CD4-positive, alpha-beta T cell treated with Interferon gamma for 1 hour (primary cell): ENCODE measurements around the gene MTERF1.
"Not testable (repeated sequence)": the region's sequence is repeated elsewhere in the genome, so short reads cannot be mapped to it uniquely, and the experiment has no call there.

Experiments
- DNase-seq: peaks from one replicate; pipeline ENCODE4 v3.0.0-alpha.2; 2020

The MTERF1 gene

DNA sequence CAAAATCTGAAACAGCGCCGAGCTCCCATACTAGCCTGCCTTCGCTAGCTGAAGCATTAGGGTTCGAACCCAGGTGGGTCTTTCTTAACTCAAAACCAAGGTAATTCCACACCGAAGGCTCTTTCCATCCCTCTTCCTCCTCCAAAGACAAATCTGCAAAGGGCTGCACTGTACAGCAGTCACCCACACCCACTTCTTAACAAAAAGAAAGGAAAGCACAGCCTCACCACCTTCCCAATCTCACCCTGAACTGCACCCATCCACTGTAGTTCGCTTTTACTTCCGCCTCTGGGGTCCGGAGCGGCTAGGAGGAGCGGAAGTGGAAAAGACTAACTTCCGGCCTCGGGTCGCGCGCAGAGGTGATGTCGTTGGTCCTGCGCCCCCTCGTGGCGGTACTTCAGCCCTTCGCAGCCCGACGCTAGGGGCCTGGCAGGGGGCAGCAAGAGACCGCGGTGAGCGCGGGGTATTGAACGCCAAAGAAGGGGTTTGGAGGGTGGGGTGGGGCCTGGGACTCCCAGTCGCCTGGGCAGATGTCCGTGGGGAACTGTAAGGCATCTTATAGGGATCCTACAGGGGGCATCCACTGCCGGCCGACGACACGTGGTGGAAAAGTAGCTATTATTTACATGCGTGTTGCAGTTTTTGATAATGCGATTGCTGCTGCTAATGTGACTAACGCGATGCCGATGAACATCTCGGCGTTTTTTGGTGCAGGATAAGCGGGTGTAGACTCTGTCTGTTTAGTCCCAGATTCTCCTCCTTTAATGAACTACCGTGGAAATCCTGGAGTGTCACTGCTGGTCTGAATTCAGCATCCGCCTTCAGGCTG is at the start of gene MTERF1:
Gene MTERF1 (minus strand): TSS at position 290 of the 829 bp plus-strand sequence. CDS start 619 bp downstream, outside the sequence.
- peak; percentile 87 for DNase-seq

- DNase-seq, result no peak
Measured at GRCh38 chr7:91929463-91929862, 49.0 kb upstream of the MTERF1 start.

- no peak for DNase-seq
Measured at GRCh38 chr7:91927912-91928311, 47.4 kb upstream of the MTERF1 start.

DNA sequence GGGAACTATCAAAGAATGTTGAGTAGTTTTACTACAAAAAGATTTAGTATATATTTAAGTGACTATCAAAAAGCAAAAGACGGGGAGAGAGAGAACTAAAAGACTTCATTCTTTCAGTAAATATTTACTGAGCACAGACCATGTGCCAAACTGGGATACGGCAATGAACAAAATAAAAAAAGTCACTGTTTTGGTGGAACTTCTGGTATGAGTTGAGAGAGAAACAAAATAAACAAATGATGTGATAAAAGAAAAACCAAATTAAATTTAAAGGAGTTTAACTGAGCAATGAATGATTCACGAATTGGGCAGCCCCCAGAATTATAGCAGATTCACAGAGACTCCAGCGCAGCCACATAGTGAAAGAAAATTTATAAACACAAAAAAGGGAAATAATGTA is 42.4 kb upstream of the MTERF1 start:
- DNase-seq, result no peak

DNA sequence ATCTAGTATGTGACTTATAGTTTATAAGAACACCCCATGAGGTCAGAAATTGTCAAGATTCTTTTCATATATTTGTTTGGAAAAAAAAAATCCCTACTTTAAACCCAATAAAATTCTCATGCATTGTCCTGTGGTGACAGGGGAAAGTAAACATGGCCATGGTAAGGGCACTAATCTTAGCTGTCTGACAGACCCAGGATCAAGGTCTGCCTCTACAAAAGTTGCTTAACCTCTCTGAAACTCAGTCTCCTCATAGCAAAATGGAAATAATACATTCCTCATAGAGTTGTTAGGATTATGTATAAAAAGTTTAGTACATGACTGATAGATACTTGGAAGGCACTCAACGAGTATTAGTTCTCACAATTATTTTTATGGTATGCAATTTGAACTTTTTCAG is 37.9 kb upstream of the MTERF1 start:
- DNase-seq, result no peak

GRCh38 chr7:91916051-91916440 is 35.5 kb upstream of the MTERF1 start:
- no peak for DNase-seq

GRCh38 chr7:91915401-91916050 is 35.0 kb upstream of the MTERF1 start:
- no peak for DNase-seq

DNA sequence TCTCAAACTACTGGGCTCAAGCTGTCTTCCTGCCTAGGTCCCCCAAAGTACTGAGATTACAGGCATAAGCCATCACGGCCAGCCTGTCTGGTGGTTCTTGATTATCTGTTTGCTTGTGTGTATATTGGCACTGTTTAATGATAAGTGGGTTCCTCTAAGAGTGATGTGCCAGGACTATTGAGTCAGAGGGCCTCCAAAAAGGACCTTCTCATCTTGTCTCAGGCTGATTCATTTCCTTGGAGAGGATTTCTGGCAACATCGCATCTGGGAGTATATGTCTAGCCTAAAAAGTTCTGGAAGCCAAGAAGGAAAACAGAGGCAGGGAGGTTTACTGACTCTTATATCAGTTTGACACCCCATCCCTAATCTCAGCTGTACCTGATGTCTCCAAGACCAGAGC is 33.1 kb upstream of the MTERF1 start:
- no peak for DNase-seq

GRCh38 chr7:91912494-91912893 is 32.0 kb upstream of the MTERF1 start:
- DNase-seq, result no peak

GRCh38 chr7:91911121-91911520 is 30.6 kb upstream of the MTERF1 start:
- no peak for DNase-seq

DNA sequence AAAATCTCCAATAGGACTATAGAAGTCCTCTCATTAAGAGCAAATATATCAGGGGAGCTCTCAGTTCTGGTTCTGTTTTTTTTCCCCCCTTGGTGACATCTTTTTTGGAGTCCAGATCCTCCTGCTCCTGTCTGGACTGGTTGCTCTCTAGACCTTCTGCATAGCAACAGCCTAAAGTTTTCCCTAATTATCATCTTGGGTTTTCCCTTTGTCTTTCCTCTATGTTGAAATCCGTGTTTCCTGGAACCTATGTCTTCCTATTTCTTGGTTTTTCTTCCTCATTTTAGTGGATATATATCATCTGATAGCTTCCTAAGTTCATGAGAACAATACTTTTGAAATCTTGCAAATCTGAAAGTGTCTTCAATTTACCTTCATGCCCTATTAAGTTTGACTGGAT is 29.7 kb upstream of the MTERF1 start:
- no peak for DNase-seq

DNA sequence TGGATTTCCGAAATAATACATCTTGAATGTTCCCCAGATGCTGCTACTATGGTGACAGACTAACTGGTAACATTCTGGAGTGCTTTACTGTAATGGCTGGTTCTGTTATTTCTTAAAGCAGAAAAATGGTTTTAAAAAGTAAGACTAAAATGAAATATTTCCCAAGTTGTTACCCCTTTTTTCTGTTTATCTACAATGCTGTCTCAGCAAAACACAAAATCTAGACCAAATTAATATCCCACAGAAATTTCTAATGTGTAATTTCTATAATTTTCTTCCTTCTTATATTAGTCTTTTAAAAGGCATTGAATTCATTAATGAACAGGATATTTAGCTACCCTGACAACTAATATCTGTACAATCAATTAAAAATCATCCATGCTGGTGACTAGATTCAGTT is 19.1 kb upstream of the MTERF1 start:
- DNase-seq, result no peak

DNA sequence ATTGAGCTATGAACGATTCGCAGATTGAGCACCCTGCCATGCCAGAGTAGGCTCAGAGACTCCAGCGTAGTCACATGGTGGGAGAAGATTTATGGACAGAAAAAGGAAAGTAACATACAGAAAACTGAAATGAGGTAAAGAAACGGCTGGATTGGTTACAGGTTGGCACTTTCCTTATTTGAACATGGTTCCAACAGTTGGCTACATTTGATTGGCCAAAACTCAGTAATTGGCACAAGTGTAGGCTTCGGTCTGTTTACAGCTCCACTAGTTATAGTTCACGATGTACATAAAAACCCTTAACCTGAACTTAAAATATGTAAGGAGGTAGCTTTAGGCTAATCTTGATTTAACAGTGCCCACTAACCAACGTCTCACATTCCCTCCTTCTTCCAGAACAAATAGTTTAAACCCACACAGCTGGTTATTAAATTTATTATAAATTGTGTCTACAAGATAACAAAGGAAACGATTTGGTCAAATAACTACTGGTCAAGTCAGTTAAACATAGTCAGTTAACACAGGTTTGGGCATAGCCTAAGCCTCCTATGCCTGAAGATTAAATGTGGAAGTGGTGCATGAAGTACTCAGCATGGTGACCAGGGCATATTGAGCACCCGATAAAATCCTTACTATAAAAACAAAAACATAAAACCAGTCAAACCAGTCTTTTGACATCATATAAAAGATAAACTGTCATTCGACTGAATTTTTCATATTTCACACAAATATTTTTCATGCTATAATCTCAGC is 17.9 kb upstream of the MTERF1 start:
- no peak for DNase-seq

DNA sequence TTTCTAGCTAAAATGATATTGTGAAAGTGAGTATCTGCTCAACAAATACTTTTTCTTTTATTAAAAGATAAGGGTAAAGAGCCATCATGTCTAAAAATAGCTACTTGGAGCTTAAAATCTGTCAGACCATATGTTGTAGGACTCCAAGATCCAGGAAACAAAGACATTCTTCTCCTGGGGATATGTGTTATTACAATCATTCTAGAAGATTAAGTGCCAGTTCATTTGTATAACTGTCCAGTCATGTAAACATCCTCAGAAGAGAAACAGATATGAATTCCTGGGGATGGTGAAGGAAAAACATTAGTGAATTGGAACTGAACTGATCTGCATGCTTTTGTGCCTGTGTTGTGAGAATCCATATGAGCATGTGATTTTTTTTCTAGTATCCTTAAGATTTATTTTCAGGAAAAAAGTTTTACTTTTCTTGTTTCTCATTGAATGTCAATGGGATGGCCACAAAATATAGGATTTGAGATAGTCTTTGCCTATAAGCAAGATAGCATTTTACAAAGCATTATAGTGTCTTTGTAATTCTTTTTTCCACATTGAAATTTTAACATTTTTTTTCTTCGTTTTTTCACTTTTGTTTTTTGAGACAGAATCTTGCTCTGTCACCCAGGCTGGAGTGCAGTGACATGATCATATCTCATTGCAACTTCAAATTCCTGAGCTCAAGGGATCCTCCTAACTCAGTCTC is 14.4 kb upstream of the MTERF1 start:
- no peak for DNase-seq

GRCh38 chr7:91893699-91894098 is 13.2 kb upstream of the MTERF1 start:
- DNase-seq, result not testable (repeated sequence)

GRCh38 chr7:91892821-91893340 is 12.4 kb upstream of the MTERF1 start:
- DNase-seq, result no peak

- DNase-seq, result no peak
Measured at GRCh38 chr7:91892099-91892705, 11.7 kb upstream of the MTERF1 start.

DNA sequence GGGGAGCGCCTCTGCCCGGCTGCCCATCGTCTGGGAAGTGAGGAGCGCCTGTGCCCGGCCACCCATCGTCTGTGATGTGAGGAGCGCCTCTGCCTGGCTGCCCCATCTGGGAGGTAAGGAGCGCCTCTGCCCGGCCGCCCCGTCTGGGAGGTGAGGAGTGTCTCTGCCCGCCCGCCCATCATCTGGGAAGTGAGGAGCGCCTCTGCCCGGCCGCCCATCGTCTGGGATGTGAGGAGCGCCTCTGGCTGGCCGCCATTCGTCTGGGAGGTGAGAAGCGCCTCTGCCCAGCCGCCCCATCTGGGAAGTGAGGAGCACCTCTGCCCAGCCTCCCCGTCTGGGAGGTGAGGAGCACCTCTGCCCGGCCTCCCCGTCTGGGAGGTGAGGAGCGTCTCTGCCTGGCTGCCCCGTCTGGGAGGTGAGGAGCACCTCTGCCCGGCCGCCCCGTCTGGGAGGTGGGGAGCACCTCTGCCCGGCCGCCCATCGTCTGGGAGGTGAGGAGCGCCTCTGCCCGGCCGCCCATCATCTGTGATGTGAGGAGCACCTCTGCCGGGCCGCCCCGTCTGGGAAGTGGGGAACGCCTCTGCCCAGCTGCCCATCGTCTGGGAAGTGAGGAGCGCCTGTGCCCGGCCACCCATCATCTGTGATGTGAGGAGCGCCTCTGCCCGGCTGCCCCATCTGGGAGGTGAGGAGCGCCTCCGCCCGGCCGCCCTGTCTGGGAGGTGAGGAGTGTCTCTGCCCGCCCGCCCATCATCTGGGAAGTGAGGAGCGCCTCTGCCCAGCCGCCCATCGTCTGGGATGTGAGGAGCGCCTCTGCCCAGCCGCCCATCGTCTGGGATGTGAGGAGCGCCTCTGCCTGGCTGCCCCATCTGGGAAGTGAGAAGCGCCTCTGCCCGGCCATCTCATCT is 8.0 kb upstream of the MTERF1 start:
- DNase-seq, result not testable (repeated sequence)

DNA sequence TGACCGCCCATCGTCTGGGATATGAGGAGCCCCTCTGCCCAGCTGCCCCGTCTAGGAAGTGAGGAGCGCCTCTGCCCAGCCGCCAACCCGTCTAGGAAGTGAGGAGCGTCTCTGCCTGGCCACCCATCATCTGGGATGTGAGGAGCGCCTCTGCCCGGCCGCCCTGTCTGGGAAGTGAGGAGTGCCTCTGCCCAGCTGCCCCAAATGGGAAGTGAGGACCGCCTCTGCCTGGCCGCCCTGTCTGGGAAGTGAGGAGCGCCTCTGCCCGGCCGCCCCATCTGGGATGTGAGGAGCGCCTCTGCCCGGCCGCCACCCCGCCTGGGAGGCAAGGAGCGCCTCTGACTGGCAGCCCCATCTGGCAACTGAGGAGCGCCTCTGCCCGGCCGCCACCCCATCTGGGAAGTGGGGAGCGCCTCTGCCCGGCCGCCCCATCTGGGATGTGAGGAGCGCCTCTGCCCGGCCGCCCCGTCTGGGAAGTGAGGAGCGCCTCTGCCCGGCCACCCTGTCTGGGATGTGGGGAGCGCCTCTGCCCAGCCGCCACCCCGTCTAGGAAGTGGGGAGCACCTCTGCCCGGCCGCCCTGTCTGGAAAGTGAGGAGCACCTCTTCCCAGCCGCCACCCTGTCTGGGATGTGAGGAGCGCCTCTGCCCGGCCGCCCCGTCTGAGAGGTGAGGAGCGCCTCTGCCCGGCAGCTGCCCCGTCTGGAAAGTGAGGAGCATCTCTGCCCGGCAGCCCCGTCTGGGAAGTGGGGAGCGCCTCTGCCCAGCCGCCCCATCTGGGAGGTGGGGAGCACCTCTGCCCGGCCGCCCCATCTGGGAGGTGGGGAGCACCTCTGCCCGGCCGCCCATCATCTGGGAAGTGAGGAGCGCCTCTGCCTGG is 7.1 kb upstream of the MTERF1 start:
- DNase-seq, result not testable (repeated sequence)

DNA sequence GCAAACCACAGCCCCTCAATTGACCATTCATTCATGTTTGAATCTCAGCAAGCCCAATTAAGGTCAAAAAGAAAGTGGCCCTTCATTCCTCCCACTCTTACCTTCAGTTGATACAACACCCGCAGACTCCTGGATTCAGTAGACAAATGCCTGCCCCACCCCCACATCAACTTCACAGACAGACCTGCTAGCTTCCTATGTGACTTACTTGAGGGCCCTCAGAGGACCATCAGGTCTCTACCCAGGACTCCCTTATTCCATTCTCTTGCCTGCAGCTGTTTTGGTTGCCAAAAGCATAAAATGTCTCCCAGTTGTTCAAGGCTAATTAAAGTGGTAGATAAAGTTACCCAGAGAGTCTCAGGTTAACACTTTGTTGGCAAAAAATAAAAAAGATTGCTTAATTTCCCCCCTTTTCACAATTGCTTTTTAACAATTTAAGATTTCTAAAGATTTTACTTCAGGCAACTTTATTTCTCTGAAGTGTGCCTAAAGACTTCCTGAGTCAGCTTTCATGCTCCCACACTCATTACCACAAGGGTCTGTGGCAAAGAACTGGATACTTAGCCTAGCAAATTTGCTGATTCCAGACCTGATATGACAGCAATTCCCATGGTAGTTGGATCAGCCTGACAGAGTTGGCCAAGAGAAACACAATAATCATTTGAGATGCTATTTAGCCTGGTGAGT is 3.3 kb upstream of the MTERF1 start:
- DNase-seq, result no peak
